ENCODE results near the gene SNX22.

The SNX22 gene

DNA sequence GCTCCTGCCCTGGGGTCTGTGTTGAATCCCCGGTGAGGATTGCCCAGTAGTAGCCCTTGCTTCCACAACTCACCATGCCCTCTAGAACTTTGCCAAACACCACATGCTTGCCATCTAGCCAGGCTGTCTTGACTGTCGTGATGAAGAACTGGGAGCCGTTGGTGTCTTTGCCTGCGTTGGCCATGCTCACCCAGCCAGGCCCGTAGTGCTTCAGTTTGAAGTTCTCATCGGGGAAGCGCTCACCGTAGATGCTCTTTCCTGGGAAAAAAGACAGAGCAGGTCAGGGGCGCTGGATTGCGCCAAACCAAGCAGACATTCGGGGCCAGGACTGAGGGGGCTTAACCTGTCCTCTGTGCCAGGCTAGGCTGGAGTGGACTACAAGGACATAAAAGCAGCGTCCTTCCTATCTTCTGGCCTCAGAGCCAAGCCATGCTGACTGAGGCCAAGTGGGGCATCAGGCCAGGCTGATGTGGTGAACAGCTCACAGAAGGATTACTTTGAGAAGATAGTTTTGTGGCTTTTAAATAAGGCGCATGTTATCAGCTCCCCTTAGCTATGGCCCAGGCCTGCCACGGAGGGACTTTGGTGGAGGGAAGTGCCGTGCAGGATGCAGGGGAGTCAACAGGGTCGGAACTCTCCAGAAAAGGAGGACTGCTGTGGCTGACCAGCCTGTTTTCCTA, 5.3 kb downstream of the SNX22 start (continued):
- TF ChIP-seq, protein P1, sequence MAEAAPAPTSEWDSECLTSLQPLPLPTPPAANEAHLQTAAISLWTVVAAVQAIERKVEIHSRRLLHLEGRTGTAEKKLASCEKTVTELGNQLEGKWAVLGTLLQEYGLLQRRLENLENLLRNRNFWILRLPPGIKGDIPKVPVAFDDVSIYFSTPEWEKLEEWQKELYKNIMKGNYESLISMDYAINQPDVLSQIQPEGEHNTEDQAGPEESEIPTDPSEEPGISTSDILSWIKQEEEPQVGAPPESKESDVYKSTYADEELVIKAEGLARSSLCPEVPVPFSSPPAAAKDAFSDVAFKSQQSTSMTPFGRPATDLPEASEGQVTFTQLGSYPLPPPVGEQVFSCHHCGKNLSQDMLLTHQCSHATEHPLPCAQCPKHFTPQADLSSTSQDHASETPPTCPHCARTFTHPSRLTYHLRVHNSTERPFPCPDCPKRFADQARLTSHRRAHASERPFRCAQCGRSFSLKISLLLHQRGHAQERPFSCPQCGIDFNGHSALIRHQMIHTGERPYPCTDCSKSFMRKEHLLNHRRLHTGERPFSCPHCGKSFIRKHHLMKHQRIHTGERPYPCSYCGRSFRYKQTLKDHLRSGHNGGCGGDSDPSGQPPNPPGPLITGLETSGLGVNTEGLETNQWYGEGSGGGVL (tag by site-specific recombination; IDR thresholded peaks at IDR 0.05), result no peak
- TF ChIP-seq ZNF302 (tag by site-specific recombination; IDR thresholded peaks at IDR 0.05; ENCODE audit: low read depth) (no peak), ZNF138 (tag by site-specific recombination; IDR thresholded peaks at IDR 0.05; ENCODE audit: borderline replicate concordance) (no peak), ZNF132 (tag by site-specific recombination; IDR thresholded peaks at IDR 0.05; ENCODE audit: borderline replicate concordance) (no peak), ZNF560 (tag by site-specific recombination; IDR thresholded peaks at IDR 0.05; ENCODE audit: borderline replicate concordance) (no peak), ZNF394 (tag by site-specific recombination; IDR thresholded peaks at IDR 0.05; ENCODE audit: borderline replicate concordance) (no peak), ZNF776 (tag by site-specific recombination; IDR thresholded peaks at IDR 0.05; ENCODE audit: borderline replicate concordance) (no peak)
- TF ChIP-seq, protein P2, sequence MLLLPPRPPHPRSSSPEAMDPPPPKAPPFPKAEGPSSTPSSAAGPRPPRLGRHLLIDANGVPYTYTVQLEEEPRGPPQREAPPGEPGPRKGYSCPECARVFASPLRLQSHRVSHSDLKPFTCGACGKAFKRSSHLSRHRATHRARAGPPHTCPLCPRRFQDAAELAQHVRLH (tag by site-specific recombination; IDR thresholded peaks at IDR 0.05), result no peak

DNA sequence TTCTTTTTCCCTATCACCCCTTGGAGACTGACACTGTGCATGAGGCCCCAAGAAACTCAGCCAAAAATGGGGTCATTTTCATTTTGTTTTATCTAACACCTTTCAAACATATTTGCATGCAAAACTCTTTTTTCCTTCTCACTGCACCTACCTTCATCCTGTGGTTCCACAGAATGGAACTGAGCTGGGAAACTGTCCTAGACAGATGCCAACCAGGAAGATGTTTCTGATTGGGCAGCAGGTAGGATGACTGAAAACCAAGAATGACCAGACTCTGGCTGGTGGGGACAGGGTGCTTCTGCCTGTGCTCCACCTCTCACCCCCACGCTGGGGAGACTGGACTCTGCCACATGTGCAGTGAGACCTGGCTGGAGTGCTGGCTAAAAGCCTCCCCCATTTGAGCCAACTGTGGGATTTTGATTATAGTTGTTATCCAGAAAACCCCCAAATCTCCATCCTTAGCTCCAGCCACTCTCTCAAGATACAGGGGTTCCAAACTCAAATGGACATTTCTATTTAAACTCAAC, 6.1 kb downstream of the SNX22 start:
- no peak overlapping the region for H3K4me3 ChIP-seq (ENCODE audit: low read depth, low read length)
- H3K27ac ChIP-seq (ENCODE audit: extremely low read depth, low read depth, low read length), result no peak overlapping the region
- TF ChIP-seq, protein P3, sequence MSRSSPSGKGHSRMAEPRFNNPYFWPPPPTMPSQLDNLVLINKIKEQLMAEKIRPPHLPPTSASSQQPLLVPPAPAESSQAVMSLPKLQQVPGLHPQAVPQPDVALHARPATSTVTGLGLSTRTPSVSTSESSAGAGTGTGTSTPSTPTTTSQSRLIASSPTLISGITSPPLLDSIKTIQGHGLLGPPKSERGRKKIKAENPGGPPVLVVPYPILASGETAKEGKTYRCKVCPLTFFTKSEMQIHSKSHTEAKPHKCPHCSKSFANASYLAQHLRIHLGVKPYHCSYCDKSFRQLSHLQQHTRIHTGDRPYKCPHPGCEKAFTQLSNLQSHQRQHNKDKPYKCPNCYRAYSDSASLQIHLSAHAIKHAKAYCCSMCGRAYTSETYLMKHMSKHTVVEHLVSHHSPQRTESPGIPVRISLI (tag by site-specific recombination; IDR thresholded peaks at IDR 0.05), result no peak
- no peak for TF ChIP-seq ZNF132 (tag by site-specific recombination; IDR thresholded peaks at IDR 0.05; ENCODE audit: borderline replicate concordance)
- no peak for TF ChIP-seq ZNF48 (tag by site-specific recombination; IDR thresholded peaks at IDR 0.05)
- no peak for TF ChIP-seq ZXDB (tag by site-specific recombination; IDR thresholded peaks at IDR 0.05)
- TF ChIP-seq ZNF335 (tag by site-specific recombination; conservative IDR thresholded peaks at IDR 0.05), result no peak
- TF ChIP-seq, protein P4, sequence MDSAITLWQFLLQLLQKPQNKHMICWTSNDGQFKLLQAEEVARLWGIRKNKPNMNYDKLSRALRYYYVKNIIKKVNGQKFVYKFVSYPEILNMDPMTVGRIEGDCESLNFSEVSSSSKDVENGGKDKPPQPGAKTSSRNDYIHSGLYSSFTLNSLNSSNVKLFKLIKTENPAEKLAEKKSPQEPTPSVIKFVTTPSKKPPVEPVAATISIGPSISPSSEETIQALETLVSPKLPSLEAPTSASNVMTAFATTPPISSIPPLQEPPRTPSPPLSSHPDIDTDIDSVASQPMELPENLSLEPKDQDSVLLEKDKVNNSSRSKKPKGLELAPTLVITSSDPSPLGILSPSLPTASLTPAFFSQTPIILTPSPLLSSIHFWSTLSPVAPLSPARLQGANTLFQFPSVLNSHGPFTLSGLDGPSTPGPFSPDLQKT (IDR thresholded peaks at IDR 0.05; ENCODE audit: borderline replicate concordance, low read depth, low read length), result no peak
- no peak for TF ChIP-seq ZNF549 (tag by site-specific recombination; IDR thresholded peaks at IDR 0.05)
- TF ChIP-seq ZNF274 (IDR thresholded peaks at IDR 0.05; ENCODE audit: low read length), result no peak
- TF ChIP-seq ZNF274 (tag by site-specific recombination; IDR thresholded peaks at IDR 0.05; ENCODE audit: borderline replicate concordance), result no peak
- H3K4me1 ChIP-seq (ENCODE audit: control insufficient read depth, insufficient read depth, low read length), result peaks cover 2% of the 10 kb centered on the region; the same call in 1 of the 2 replicates
- POLR2A ChIA-PET, result interaction anchor here (1.0 kb wide), 1 partner anchor 8 kb away, joined by 3 read pairs; no protein-coding TSS in a partner anchor
- CTCF ChIA-PET, result interaction anchor here (0.5 kb wide), 1 partner anchor 30 kb away, joined by 5 read pairs; no protein-coding TSS in a partner anchor
- H3K36me3 ChIP-seq (ENCODE audit: control insufficient read depth in 2 of 2, insufficient read depth in 1 of 2, low read length in 2 of 2), result peaks cover 12 to 72% of the 10 kb centered on the region in 2 experiments; a peak in 2 of 3 replicates
- no peaks in the 10 kb centered on the region for H3K9me3 ChIP-seq (ENCODE audit: control insufficient read depth, insufficient read depth, low read depth, low read length)
